HG03469 (cell line): ENCODE data around the gene DCXR.

ENCODE experiments used
- ATAC-seq: cut with Tn5 transposase; IDR thresholded peaks from one replicate; pipeline ENCODE4 v1.9.1; 2021; ENCODE audit warnings: mild to moderate bottlenecking, moderate library complexity, moderate number of reproducible peaks; ENCODE audit not compliant: unreplicated experiment

The DCXR gene

GRCh38 chr17:82000803-82001570, 36.5 kb downstream of the DCXR start:
- ATAC-seq, result no peak

GRCh38 chr17:81999976-82000802, 37.3 kb downstream of the DCXR start:
- ATAC-seq, result no peak

- ATAC-seq, result no peak
Observed at GRCh38 chr17:81999587-81999975, 37.9 kb downstream of the DCXR start.

- ATAC-seq, result no peak
Observed at GRCh38 chr17:81998691-81999438, 38.6 kb downstream of the DCXR start.

GRCh38 chr17:81998212-81998611, 39.3 kb downstream of the DCXR start:
- ATAC-seq, result no peak

GRCh38 chr17:81996757-81997441, 40.6 kb downstream of the DCXR start:
- ATAC-seq, result no peak

- ATAC-seq, result no peak
Observed at GRCh38 chr17:81996232-81996756, 41.2 kb downstream of the DCXR start.

- no peak for ATAC-seq
Observed at GRCh38 chr17:81995463-81996231, 41.9 kb downstream of the DCXR start.

GRCh38 chr17:81994593-81995462, 42.7 kb downstream of the DCXR start:
- no peak for ATAC-seq

- ATAC-seq, result no peak
Observed at GRCh38 chr17:81993729-81994592, 43.5 kb downstream of the DCXR start.

GRCh38 chr17:81992306-81993102, 45.0 kb downstream of the DCXR start:
- ATAC-seq, result no peak

GRCh38 chr17:81991684-81992305, 45.7 kb downstream of the DCXR start:
- no peak for ATAC-seq

- ATAC-seq, result no peak
Observed at GRCh38 chr17:81990836-81991683, 46.4 kb downstream of the DCXR start.

GRCh38 chr17:81987161-81987770, 50.2 kb downstream of the DCXR start:
- ATAC-seq, result no peak

GRCh38 chr17:81986606-81987005, 50.9 kb downstream of the DCXR start:
- no peak for ATAC-seq
